ENCODE results near the gene PRKG1. TPM values are rescaled to one million over a fixed set of nuclear protein-coding genes. Genes with fewer than 3 reads are reported as not detected.

Gene PRKG1
- polyA plus RNA-seq, 4 donors = 0.45 to 7.4 (median 1.3) TPM

DNA sequence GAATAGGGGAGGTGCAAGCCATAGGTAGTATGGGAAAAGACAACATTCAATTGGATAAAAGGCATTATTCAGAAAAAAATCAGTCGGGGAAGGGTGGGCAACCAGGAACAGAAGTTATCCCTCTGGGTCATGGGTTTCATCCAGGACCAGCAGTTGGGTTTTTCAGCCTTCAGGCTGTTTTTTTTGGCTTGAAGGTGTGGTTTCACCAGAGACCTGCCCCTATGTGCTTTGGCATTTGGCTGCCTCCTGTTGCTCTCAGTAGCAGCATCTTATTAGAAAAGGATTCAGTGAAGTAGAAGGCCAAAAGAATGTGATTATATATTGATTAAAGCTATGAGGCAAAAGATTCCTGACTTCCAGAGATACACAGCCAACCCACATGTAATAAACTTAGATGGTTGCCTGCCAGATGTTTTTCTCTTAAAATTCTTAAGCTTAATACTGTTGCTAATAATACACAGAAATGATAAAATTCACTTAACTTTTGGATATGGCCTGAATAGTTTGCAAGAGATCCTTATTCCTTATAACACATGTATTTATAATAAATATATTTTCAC is 876.8 kb downstream of the PRKG1 start:
- Histone ChIP-seq H3K27me3 (ENCODE audit: control insufficient read depth in 3 of 3, insufficient read depth in 3 of 3, low read length in 3 of 3) (no peaks in the 10 kb centered on the region), H3K27ac (ENCODE audit: low read depth in 1 of 3, low read length in 2 of 3) (no peak overlapping the region), H3K9me3 (ENCODE audit: control insufficient read depth in 2 of 2, insufficient read depth in 1 of 2, low read depth in 1 of 2, low read length in 1 of 2) (no peaks in the 10 kb centered on the region), H3K4me1 (ENCODE audit: control insufficient read depth in 3 of 3, insufficient read depth in 2 of 3, low read depth in 1 of 3, low read length in 2 of 3) (peaks cover 0 to 2% (median 0%) of the 10 kb centered on the region in 3 donors), H3K4me3 (ENCODE audit: low read depth in 1 of 3, low read length in 3 of 3) (no peak overlapping the region), H3K36me3 (ENCODE audit: control insufficient read depth in 3 of 3, insufficient read depth in 2 of 3, low read depth in 1 of 3, low read length in 3 of 3) (no peaks in the 10 kb centered on the region)
- DNase-seq (no peak), FAIRE-seq (no peak)
- WGBS, 3 donors = 67 to 95% (median 86%) methylated on average over 1 of the region's 1 CpG

DNA sequence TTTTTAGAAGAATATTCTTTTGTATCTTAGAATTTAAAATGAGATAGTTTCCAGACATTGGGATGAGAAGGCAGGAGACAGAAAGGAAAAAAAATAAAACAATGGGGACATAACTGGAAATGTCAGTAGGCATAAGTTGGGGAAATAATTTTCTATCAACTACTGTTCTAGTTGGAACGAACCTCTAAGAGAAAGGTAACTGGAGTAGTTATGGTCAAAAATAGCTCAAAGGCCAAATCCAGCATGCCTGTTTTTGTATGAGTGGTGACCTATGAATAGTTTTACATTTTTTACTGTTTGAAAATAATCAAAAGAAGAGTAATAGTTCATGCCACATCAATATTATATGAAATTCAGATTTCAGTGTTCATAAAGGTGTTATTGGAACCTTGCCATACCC is 877.3 kb downstream of the PRKG1 start:
- WGBS, 3 donors = 62 to 93% (median 63%) methylated on average over 1 of the region's 1 CpG
- FAIRE-seq = no peak
- peaks cover 0 to 2% (median 0%) of the 10 kb centered on the region in 3 donors for H3K4me1 ChIP-seq (ENCODE audit: control insufficient read depth in 3 of 3, insufficient read depth in 2 of 3, low read depth in 1 of 3, low read length in 2 of 3)
- no peaks in the 10 kb centered on the region for H3K9me3 ChIP-seq (ENCODE audit: control insufficient read depth in 2 of 2, insufficient read depth in 1 of 2, low read depth in 1 of 2, low read length in 1 of 2)
- no peaks in the 10 kb centered on the region for H3K36me3 ChIP-seq (ENCODE audit: control insufficient read depth in 3 of 3, insufficient read depth in 2 of 3, low read depth in 1 of 3, low read length in 3 of 3)
- no peak for DNase-seq
- no peak overlapping the region for H3K4me3 ChIP-seq (ENCODE audit: low read depth in 1 of 3, low read length in 3 of 3)
- no peak overlapping the region for H3K27ac ChIP-seq (ENCODE audit: low read depth in 1 of 3, low read length in 2 of 3)
- no peaks in the 10 kb centered on the region for H3K27me3 ChIP-seq (ENCODE audit: control insufficient read depth in 3 of 3, insufficient read depth in 3 of 3, low read length in 3 of 3)

DNA sequence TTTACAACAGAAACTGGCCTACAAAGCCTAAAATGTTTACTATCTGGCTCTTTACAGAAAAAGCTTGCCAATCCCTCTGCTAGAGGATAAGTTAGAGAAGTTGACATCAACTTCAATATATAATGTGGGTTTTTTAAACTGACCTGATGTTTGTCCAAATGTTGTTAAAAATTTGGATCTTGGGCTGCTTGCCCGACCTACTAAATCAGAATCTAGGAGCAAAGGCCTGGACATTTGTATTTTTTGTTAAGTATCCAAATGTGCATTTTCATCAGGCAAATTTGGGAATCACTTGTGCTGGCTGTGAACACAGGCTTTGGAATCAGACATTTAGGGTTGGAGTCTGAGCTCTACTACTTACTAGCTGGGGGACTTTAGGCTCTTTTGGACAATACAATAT is 877.8 kb downstream of the PRKG1 start:
- 32 to 77% (median 70%) methylated on average over 1 of the region's 1 CpG for WGBS, 3 donors
- Histone ChIP-seq H3K27ac (ENCODE audit: low read depth in 1 of 3, low read length in 2 of 3) (no peak overlapping the region), H3K27me3 (ENCODE audit: control insufficient read depth in 3 of 3, insufficient read depth in 3 of 3, low read length in 3 of 3) (no peaks in the 10 kb centered on the region), H3K9me3 (ENCODE audit: control insufficient read depth in 2 of 2, insufficient read depth in 1 of 2, low read depth in 1 of 2, low read length in 1 of 2) (no peaks in the 10 kb centered on the region), H3K36me3 (ENCODE audit: control insufficient read depth in 3 of 3, insufficient read depth in 2 of 3, low read depth in 1 of 3, low read length in 3 of 3) (no peaks in the 10 kb centered on the region), H3K4me3 (ENCODE audit: low read depth in 1 of 3, low read length in 3 of 3) (no peak overlapping the region), H3K4me1 (ENCODE audit: control insufficient read depth in 3 of 3, insufficient read depth in 2 of 3, low read depth in 1 of 3, low read length in 2 of 3) (peaks cover 0 to 2% (median 0%) of the 10 kb centered on the region in 3 donors)
- DNase-seq (no peak), FAIRE-seq (no peak)

DNA sequence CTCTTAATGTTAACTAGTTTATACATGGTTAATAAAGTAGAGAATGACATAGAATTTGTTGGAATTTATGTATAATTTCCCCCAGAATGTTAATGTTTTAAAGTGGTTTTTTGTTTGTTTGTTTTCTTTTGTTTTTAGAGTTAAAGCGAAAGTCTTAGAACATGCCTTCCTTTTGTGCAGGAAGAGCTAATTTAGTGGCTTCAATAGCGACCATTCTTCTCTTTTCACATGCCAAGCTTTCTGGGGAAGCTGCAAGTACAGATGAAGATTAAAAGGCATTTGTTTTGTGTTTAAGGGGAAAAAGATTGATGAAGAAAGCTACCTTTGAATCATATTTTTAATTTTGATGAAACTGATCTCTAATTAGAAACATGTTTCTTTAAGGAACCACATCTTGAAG is 881.4 kb downstream of the PRKG1 start:
- WGBS, 3 donors = 75 to 87% (median 79%) methylated on average over 2 of the region's 2 CpGs
- DNase-seq (no peak), FAIRE-seq (no peak)
- Histone ChIP-seq H3K9me3 (ENCODE audit: control insufficient read depth in 2 of 2, insufficient read depth in 1 of 2, low read depth in 1 of 2, low read length in 1 of 2) (no peaks in the 10 kb centered on the region), H3K27me3 (ENCODE audit: control insufficient read depth in 3 of 3, insufficient read depth in 3 of 3, low read length in 3 of 3) (no peaks in the 10 kb centered on the region), H3K4me1 (ENCODE audit: control insufficient read depth in 3 of 3, insufficient read depth in 2 of 3, low read depth in 1 of 3, low read length in 2 of 3) (peaks cover 0 to 2% (median 0%) of the 10 kb centered on the region in 3 donors), H3K4me3 (ENCODE audit: low read depth in 1 of 3, low read length in 3 of 3) (no peak overlapping the region), H3K36me3 (ENCODE audit: control insufficient read depth in 3 of 3, insufficient read depth in 2 of 3, low read depth in 1 of 3, low read length in 3 of 3) (no peaks in the 10 kb centered on the region), H3K27ac (ENCODE audit: low read depth in 1 of 3, low read length in 2 of 3) (no peak overlapping the region)

DNA sequence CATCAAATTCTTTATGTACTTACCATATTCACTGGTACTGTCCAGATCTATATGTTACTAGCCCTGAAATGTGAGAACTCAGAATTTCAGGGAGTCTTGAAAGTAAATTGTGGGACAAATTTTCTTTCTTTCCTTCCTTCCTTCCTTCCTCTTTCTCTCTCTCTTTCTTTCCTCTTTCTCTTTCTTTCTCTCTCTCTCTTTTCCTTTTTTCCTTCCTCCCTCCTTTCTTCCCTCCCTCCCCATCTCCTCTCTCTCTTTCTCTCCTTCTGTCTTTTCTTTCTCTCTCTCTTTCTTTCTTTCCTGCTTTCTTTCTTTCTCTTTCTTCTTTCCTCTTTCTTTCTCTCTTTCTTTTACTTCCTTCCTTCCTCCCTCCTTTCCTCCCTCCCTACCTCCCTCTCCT is 882.5 kb downstream of the PRKG1 start:
- Histone ChIP-seq H3K4me3 (ENCODE audit: low read depth in 1 of 3, low read length in 3 of 3) (no peak overlapping the region), H3K36me3 (ENCODE audit: control insufficient read depth in 3 of 3, insufficient read depth in 2 of 3, low read depth in 1 of 3, low read length in 3 of 3) (no peaks in the 10 kb centered on the region), H3K9me3 (ENCODE audit: control insufficient read depth in 2 of 2, insufficient read depth in 1 of 2, low read depth in 1 of 2, low read length in 1 of 2) (no peaks in the 10 kb centered on the region), H3K4me1 (ENCODE audit: control insufficient read depth in 3 of 3, insufficient read depth in 2 of 3, low read depth in 1 of 3, low read length in 2 of 3) (peaks cover 0 to 2% (median 0%) of the 10 kb centered on the region in 3 donors), H3K27ac (ENCODE audit: low read depth in 1 of 3, low read length in 2 of 3) (no peak overlapping the region), H3K27me3 (ENCODE audit: control insufficient read depth in 3 of 3, insufficient read depth in 3 of 3, low read length in 3 of 3) (no peaks in the 10 kb centered on the region)
- DNase-seq (no peak), FAIRE-seq (no peak)

DNA sequence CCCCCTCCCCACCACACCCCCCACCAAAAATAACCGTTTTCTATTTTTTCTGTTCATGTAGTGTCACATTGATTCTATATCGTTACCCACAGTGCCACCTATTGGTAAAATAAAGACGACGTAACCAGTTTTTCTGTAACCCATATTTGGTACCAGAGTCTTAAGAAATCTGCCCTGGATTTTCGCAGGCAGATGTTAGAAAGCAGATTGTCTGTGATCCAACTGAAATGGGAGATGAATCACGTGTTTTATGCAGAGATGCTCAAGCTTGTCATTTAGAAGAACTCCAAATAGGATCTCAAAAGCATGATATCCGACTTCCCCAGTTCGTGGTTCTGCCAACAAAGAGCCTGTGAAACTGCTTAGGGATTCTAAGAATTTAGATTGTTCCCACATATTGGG is 886.2 kb downstream of the PRKG1 start:
- Histone ChIP-seq H3K36me3 (ENCODE audit: control insufficient read depth in 3 of 3, insufficient read depth in 2 of 3, low read depth in 1 of 3, low read length in 3 of 3) (no peaks in the 10 kb centered on the region), H3K27me3 (ENCODE audit: control insufficient read depth in 3 of 3, insufficient read depth in 3 of 3, low read length in 3 of 3) (no peaks in the 10 kb centered on the region), H3K9me3 (ENCODE audit: control insufficient read depth in 2 of 2, insufficient read depth in 1 of 2, low read depth in 1 of 2, low read length in 1 of 2) (no peaks in the 10 kb centered on the region), H3K4me1 (ENCODE audit: control insufficient read depth in 3 of 3, insufficient read depth in 2 of 3, low read depth in 1 of 3, low read length in 2 of 3) (no peaks in the 10 kb centered on the region), H3K27ac (ENCODE audit: low read depth in 1 of 3, low read length in 2 of 3) (no peak overlapping the region), H3K4me3 (ENCODE audit: low read depth in 1 of 3, low read length in 3 of 3) (no peak overlapping the region)
- FAIRE-seq = no peak
- 21 to 24% (median 22%) methylated on average over 8 of the region's 8 CpGs for WGBS, 3 donors
- DNase-seq = peak; percentile 37 to 47

DNA sequence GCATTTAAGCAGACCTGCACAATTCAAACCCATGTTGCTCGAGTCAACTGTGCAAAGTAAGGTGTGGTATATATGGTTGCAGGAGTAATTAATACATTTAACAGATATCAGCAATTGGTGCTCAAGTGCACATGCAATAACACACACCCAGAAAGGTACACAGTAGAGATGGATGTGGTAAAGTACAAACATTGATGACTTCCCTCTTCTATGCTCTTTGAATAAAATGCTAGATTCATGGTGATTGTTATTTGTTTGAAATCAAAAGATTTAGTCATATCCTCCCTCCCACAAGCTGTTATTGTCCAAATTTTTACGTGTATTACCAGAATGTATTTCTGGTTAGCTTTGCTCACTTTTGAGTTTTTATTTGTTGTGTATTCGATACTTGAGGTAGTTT is 887.1 kb downstream of the PRKG1 start:
- Histone ChIP-seq H3K27ac (ENCODE audit: low read depth in 1 of 3, low read length in 2 of 3) (no peak overlapping the region), H3K4me3 (ENCODE audit: low read depth in 1 of 3, low read length in 3 of 3) (no peak overlapping the region), H3K9me3 (ENCODE audit: control insufficient read depth in 2 of 2, insufficient read depth in 1 of 2, low read depth in 1 of 2, low read length in 1 of 2) (no peaks in the 10 kb centered on the region), H3K4me1 (ENCODE audit: control insufficient read depth in 3 of 3, insufficient read depth in 2 of 3, low read depth in 1 of 3, low read length in 2 of 3) (no peaks in the 10 kb centered on the region), H3K27me3 (ENCODE audit: control insufficient read depth in 3 of 3, insufficient read depth in 3 of 3, low read length in 3 of 3) (no peaks in the 10 kb centered on the region), H3K36me3 (ENCODE audit: control insufficient read depth in 3 of 3, insufficient read depth in 2 of 3, low read depth in 1 of 3, low read length in 3 of 3) (no peaks in the 10 kb centered on the region)
- DNase-seq (peak in 1 of 2 donors; percentile 42), FAIRE-seq (no peak)
- WGBS, 3 donors = 44 to 71% (median 45%) methylated on average over 3 of the region's 3 CpGs

DNA sequence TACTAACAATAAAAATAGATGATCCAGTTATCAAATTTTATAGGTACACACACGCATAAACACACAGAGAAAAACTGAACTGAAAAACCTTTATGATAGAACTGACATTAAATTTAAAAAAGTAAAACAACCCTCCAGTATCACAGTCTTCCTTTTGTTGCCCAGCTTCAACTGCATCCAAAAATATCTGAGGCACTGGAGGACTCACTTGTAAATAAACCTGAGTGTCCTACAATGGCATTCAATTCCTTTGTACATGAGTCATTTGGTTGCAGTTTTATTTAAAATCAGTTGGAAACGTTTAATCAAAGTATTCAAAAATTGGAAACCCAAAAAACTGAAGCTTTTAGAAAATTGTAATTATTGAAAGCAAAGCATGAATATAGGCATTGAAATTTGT is 890.3 kb downstream of the PRKG1 start:
- Histone ChIP-seq H3K27ac (ENCODE audit: low read depth in 1 of 3, low read length in 2 of 3) (no peak overlapping the region), H3K9me3 (ENCODE audit: control insufficient read depth in 2 of 2, insufficient read depth in 1 of 2, low read depth in 1 of 2, low read length in 1 of 2) (no peaks in the 10 kb centered on the region), H3K27me3 (ENCODE audit: control insufficient read depth in 3 of 3, insufficient read depth in 3 of 3, low read length in 3 of 3) (no peaks in the 10 kb centered on the region), H3K36me3 (ENCODE audit: control insufficient read depth in 3 of 3, insufficient read depth in 2 of 3, low read depth in 1 of 3, low read length in 3 of 3) (no peaks in the 10 kb centered on the region), H3K4me3 (ENCODE audit: low read depth in 1 of 3, low read length in 3 of 3) (no peak overlapping the region), H3K4me1 (ENCODE audit: control insufficient read depth in 3 of 3, insufficient read depth in 2 of 3, low read depth in 1 of 3, low read length in 2 of 3) (no peaks in the 10 kb centered on the region)
- no peak for DNase-seq
- WGBS, 3 donors = 64 to 77% (median 66%) methylated on average over 2 of the region's 2 CpGs
- no peak for FAIRE-seq

DNA sequence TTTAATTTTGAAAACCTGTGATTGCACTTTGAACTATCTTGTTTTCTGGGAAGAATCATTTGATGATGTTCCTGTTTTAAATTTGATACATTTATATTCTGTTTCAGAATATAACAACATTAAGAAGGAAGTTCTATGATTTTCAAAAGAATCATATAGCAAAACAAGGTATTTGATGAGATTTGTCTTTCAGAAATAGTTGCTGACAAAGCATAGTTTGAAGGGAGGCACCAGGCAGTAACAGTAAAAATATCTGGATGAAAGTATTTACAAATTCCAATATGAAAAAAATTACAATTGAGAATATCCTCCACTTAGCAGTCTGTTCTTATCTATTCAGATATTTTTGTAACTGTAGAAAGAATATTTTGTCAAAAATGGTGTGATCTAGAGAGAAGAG is 891.2 kb downstream of the PRKG1 start:
- Histone ChIP-seq H3K27me3 (ENCODE audit: control insufficient read depth in 3 of 3, insufficient read depth in 3 of 3, low read length in 3 of 3) (no peaks in the 10 kb centered on the region), H3K4me3 (ENCODE audit: low read depth in 1 of 3, low read length in 3 of 3) (no peak overlapping the region), H3K36me3 (ENCODE audit: control insufficient read depth in 3 of 3, insufficient read depth in 2 of 3, low read depth in 1 of 3, low read length in 3 of 3) (no peaks in the 10 kb centered on the region), H3K9me3 (ENCODE audit: control insufficient read depth in 2 of 2, insufficient read depth in 1 of 2, low read depth in 1 of 2, low read length in 1 of 2) (no peaks in the 10 kb centered on the region), H3K4me1 (ENCODE audit: control insufficient read depth in 3 of 3, insufficient read depth in 2 of 3, low read depth in 1 of 3, low read length in 2 of 3) (no peaks in the 10 kb centered on the region), H3K27ac (ENCODE audit: low read depth in 1 of 3, low read length in 2 of 3) (no peak overlapping the region)
- no peak for FAIRE-seq
- no peak for DNase-seq
